Panc1 (cell line): Measurements from ENCODE around the gene PGS1. TPM values are rescaled to one million over a fixed set of nuclear protein-coding genes. Genes with fewer than 3 reads are reported as not detected.

Experiments used
- ATAC-seq: fragments of 200-7000 bp; cut with Tn5 transposase; 2 replicates; pipeline ENCODE4 v1.9.1; 2020; ENCODE audit warnings: mild to moderate bottlenecking, moderate library complexity
- BruUV-seq: library from RNA; stranded (reverse); fragments of 400-500 nt; replicated peaks from 2 replicates; lab custom pipeline; 2021; lab: Mats Ljungman, UMichigan
- CTCF ChIA-PET: fragments of 300-600 bp; sonication (Branson Sonifier 250); formaldehyde crosslinking; loops from one replicate; lab custom pipeline; 2022; ENCODE audit warnings: antibody characterized with exemption; lab: Charles Lee
- POLR2A ChIA-PET: fragments of 300-600 bp; sonication (Branson Sonifier 250); formaldehyde crosslinking; loops from one replicate; lab custom pipeline; 2022; ENCODE audit warnings: antibody characterized with exemption; lab: Charles Lee
- DNase-seq: peaks from one replicate; pipeline ENCODE4 v3.0.0-alpha.2; 2010; ENCODE audit warnings: low read depth, low spot score
- H3K27ac ChIP-seq: 2 replicates; pipeline ENCODE4 v1.5.1; 2011; ENCODE audit warnings: mild to moderate bottlenecking, low read length, inconsistent platforms
- H3K27me3 ChIP-seq: fragments of 200-500 bp; sonication (Bioruptor generic); 2 replicates; pipeline ENCODE4 v1.6.0; 2014; ENCODE audit warnings: low read length, inconsistent platforms; ENCODE audit not compliant: control insufficient read depth, insufficient read depth
- H3K36me3 ChIP-seq: fragments of 200-500 bp; sonication (Bioruptor generic); 2 replicates; pipeline ENCODE4 v1.5.1; 2014; ENCODE audit warnings: inconsistent platforms, mild to moderate bottlenecking, low read length, moderate library complexity; ENCODE audit not compliant: control insufficient read depth, insufficient read depth
- H3K4me1 ChIP-seq: 2 replicates; pipeline ENCODE4 v1.5.1; 2011; ENCODE audit warnings: inconsistent platforms, mild to moderate bottlenecking, low read length, moderate library complexity; ENCODE audit not compliant: control insufficient read depth, insufficient read depth
- H3K4me3 ChIP-seq, 2 experiments: 2 replicates each; pipeline ENCODE4 v1.5.1; 2011 to 2012; ENCODE audit warnings: low read depth in 2 of 2, low read length in 2 of 2, mild to moderate bottlenecking in 2 of 2, inconsistent platforms in 1 of 2, moderate library complexity in 1 of 2
- H3K9me3 ChIP-seq: fragments of 200-500 bp; sonication (Bioruptor generic); 2 replicates; pipeline ENCODE4 v1.5.1; 2014; ENCODE audit warnings: low read depth, mild to moderate bottlenecking, inconsistent platforms, low read length, moderate library complexity; ENCODE audit not compliant: control insufficient read depth, insufficient read depth
- CTCF ChIP-seq: fragments of 450-650 bp; IDR thresholded peaks from 2 replicates; pipeline ENCODE4 v1.5.1; 2017; ENCODE audit warnings: mild to moderate bottlenecking
- POLR2AphosphoS5 ChIP-seq: IDR thresholded peaks from 2 replicates; pipeline ENCODE4 v1.6.1; 2012; ENCODE audit warnings: mild to moderate bottlenecking, low read depth, low read length, moderate library complexity
- REST ChIP-seq, 2 experiments: IDR thresholded peaks; 2 replicates each; pipeline ENCODE4 v1.6.1; 2011 to 2012; ENCODE audit warnings: low read depth in 2 of 2, control low read depth in 1 of 2, low read length in 1 of 2, mild to moderate bottlenecking in 1 of 2, moderate library complexity in 1 of 2; ENCODE audit not compliant: insufficient read depth in 1 of 2
- SIN3A ChIP-seq: IDR thresholded peaks from 2 replicates; pipeline ENCODE4 v1.6.1; 2012; ENCODE audit warnings: low read depth, mild to moderate bottlenecking, low read length, moderate library complexity, borderline replicate concordance; ENCODE audit not compliant: insufficient read depth
- TCF7L2 ChIP-seq: IDR thresholded peaks from 2 replicates; pipeline ENCODE4 v1.6.1; 2011; ENCODE audit warnings: mild to moderate bottlenecking, low read depth, low read length, inconsistent platforms
- in situ Hi-C: cut with HindIII; loops from 2 replicates; pipeline ENCODE4 v1.10.0; 2016; ENCODE audit warnings: low sequenced_read_pairs, low pct_unique_long_range_greater_than_20kb
- intact Hi-C: fragments of 100-400 bp; cut with micrococcal nuclease; formaldehyde crosslinking; loops from one replicate; pipeline ENCODE4 v1.10.0; 2022; ENCODE audit not compliant: unreplicated experiment
- total RNA-seq: library from RNA; stranded (reverse); gene quantifications from one replicate; pipeline ENCODE4 v1.2.1, GENCODE V29; 2021; ENCODE audit not compliant: unreplicated experiment

Gene PGS1
- total RNA-seq, 1 experiment from 2014 or later: 47.5 TPM

- no peaks in the 10 kb centered on the region; the same call in 1 of the 2 replicates for H3K36me3 ChIP-seq
- ATAC-seq (no peak), DNase-seq (no peak)
- ChIA-PET POLR2A (no interaction called here), CTCF (interaction anchor here (0.6 kb wide), 1 partner anchor 255 kb away, joined by 7 read pairs; no protein-coding TSS in a partner anchor)
- intact Hi-C loops: loop anchor here (10.0 kb wide), 1 partner anchor 134 kb away; no protein-coding TSS in a partner anchor
- no peak overlapping the region for H3K27ac ChIP-seq
- BruUV-seq: no TSS peak
- peaks cover under 1% of the 10 kb centered on the region; the same call in 1 of the 2 replicates for H3K4me1 ChIP-seq
- no peak for TF ChIP-seq POLR2AphosphoS5
- TF ChIP-seq REST (IDR thresholded peaks at IDR 0.05; ENCODE audit: insufficient read depth in 1 of 2, low read depth in 2 of 2, low read length in 1 of 2): peak in 1 of 2 experiments; percentile 82; a peak in 3 of 4 replicates
- TF ChIP-seq SIN3A: no peak
- no peak for TF ChIP-seq CTCF
- no peak for TF ChIP-seq TCF7L2
- H3K4me3 ChIP-seq: no peak overlapping the region
- no peaks in the 10 kb centered on the region for H3K9me3 ChIP-seq
- in situ Hi-C loops: no loop called here
- H3K27me3 ChIP-seq: no peaks in the 10 kb centered on the region
Measured at GRCh38 chr17:78428836-78429617, 50.6 kb downstream of the PGS1 start.

- in situ Hi-C loops (no loop called here), intact Hi-C loops (loop anchor here (10.0 kb wide), 1 partner anchor 135 kb away; no protein-coding TSS in a partner anchor)
- Histone ChIP-seq H3K4me3 (no peak overlapping the region), H3K4me1 (peaks cover 2% of the 10 kb centered on the region; the same call in 1 of the 2 replicates), H3K9me3 (no peaks in the 10 kb centered on the region), H3K27ac (no peak overlapping the region), H3K36me3 (no peaks in the 10 kb centered on the region), H3K27me3 (no peaks in the 10 kb centered on the region)
- POLR2A ChIA-PET: interaction anchor here (0.6 kb wide), 1 partner anchor 260 kb away, joined by 7 read pairs; no protein-coding TSS in a partner anchor
- TF ChIP-seq POLR2AphosphoS5 (no peak), CTCF (no peak), SIN3A (no peak), REST (IDR thresholded peaks at IDR 0.05; ENCODE audit: insufficient read depth in 1 of 2, low read depth in 2 of 2, low read length in 1 of 2) (no peak)
- ATAC-seq: no peak
- DNase-seq: no peak
- BruUV-seq: no TSS peak
- CTCF ChIA-PET: no interaction called here
Measured at GRCh38 chr17:78429618-78429995, 51.2 kb downstream of the PGS1 start.
